Fibroblast of pulmonary artery (primary cell): Measurements from ENCODE around the gene GCN1.

ENCODE experiments used
- DNase-seq: peaks from one replicate; pipeline ENCODE4 v3.0.0-alpha.2; 2010; ENCODE audit warnings: low read depth
- H3K4me3 ChIP-seq: replicated peaks from 2 replicates; pipeline ENCODE4 v1.5.1; 2011; ENCODE audit warnings: low read depth, mild to moderate bottlenecking, control low read depth, low read length, moderate library complexity
- TF ChIP-seq, protein P1 (sequence below): IDR thresholded peaks from 2 replicates; pipeline ENCODE4 v1.5.1; 2011; ENCODE audit warnings: mild to moderate bottlenecking, control low read depth, low read length, inconsistent platforms; ENCODE audit errors: missing control alignments

GCN1 gene

DNA sequence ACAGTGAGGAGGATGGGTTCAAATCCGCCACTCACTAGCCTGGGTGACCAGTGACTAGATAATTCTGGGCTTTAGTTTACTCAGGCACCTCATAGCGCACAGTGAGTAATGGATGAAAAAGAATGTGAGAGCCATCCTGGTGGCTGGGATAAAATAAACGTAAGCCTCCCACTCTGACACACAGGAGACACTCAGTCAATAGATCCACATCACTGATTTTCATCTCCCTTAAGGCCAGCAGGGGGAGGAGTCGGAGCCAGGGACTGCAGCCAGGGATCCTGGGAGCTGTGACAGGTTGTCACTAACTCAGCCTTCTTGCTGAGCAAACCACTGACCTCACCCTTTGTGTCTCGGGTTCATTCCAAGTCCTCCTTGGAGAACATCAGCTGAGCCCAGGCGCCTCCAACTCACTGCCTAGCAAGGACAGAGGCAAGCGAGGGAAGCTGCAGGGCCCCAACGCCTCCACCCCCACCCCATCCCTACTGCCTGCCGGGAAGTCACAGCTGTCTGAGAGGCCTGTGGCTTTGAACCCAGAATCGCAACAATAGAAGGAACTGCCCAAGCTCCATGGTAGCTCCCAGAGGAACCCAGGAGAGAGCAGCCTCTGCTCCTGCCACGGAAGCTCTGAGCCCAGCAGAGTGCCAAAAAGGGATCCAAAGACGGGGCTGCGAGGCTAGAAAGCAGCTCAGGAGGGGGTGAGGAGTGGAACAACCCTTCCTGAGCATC is 40.3 kb upstream of the GCN1 start:
- TF ChIP-seq, protein P1, sequence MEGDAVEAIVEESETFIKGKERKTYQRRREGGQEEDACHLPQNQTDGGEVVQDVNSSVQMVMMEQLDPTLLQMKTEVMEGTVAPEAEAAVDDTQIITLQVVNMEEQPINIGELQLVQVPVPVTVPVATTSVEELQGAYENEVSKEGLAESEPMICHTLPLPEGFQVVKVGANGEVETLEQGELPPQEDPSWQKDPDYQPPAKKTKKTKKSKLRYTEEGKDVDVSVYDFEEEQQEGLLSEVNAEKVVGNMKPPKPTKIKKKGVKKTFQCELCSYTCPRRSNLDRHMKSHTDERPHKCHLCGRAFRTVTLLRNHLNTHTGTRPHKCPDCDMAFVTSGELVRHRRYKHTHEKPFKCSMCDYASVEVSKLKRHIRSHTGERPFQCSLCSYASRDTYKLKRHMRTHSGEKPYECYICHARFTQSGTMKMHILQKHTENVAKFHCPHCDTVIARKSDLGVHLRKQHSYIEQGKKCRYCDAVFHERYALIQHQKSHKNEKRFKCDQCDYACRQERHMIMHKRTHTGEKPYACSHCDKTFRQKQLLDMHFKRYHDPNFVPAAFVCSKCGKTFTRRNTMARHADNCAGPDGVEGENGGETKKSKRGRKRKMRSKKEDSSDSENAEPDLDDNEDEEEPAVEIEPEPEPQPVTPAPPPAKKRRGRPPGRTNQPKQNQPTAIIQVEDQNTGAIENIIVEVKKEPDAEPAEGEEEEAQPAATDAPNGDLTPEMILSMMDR: peak; percentile 39
- peak overlapping the region; percentile 10 for H3K4me3 ChIP-seq
- DNase-seq: peak; percentile 96

DNA sequence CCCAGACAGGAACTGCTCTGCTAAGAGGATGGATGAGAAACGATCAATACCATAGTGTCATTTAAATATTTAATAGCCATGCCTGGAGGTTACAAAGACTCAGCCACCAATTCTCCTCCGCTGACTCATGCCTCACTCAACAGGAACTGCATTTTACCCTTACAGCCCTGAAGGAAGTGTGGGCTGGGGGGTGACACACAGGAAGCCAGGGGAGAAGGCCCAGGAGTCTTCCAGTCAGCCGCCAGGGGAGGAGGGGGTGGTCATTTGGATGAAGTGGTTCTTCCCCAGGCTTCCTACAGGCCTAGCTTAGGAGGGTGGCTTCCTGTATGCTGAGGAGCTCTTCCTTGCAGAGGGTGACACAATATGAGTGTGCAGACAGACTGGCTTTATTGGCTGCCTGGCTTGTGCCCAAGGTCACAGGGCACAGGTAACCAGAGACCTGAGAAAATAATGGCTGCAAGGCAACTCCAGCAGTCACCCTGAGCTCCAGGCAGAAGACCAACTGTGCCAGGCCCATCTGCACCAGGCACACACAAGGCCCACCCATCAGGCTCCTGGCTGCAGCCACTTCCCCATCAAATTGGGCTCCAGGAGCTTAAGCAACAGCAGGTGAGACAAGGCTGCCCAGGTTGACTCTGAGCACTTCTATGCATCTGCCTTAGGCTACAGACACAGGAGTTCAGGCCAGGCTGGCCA is 36.9 kb upstream of the GCN1 start:
- peak overlapping the region; percentile 27 for H3K4me3 ChIP-seq
- TF ChIP-seq, protein P1: peak; percentile 14
- peak; percentile 90 for DNase-seq

DNA sequence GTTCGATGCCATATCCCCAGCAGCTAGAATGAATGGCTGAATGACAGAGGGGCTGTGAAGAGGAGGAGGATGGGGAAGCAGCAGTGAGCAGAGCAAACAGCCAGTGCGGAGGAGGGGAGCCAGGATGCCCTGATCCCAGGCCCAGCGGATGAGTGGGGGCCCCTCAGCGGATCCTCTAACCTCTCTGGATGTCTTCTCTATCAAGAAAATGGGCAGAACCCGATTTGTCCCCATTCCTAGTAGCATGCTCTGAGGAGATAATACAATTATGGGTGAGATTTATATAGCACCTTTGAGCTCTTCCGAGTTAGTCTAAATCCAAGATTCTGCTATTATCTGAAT is 36.4 kb upstream of the GCN1 start:
- H3K4me3 ChIP-seq: peak overlapping the region; percentile 27
- no peak for DNase-seq

DNA sequence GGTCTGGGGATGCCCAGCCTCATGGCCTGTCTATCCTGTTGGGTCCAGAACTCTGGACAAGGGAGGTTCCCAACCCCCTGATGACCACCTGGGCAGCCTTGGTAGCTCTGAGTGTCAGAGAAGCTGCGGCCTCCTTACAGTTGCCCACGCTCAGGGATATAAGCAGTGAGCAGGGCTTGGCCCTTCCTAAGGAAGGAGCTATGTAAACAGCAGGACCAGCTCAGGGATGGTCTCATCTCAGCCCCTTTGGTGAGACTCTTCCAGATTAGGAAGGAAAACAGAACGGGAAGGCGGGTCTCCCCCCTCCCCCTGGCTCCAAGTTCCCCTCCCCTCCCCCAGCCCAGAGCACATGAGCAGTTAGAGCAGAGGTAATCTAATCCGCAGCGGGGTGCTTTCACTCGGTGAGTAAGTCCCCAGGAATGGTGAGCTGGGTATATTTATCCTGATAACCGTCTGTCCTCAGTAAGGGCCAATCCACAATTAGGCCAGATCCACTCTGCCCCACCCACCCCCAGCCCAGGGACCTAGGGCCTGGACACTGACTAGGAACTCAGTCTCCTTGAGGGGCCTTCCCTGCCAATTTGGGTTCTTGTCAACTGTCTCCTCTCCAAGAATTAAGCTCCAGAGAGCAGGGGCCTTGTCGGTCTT is 35.9 kb upstream of the GCN1 start:
- H3K4me3 ChIP-seq: peak overlapping the region; percentile 27
- TF ChIP-seq, protein P1: no peak
- peak; percentile 88 for DNase-seq

More for the DNA sequence above, 36.4 kb upstream of the GCN1 start:
- TF ChIP-seq, protein P1: no peak

DNA sequence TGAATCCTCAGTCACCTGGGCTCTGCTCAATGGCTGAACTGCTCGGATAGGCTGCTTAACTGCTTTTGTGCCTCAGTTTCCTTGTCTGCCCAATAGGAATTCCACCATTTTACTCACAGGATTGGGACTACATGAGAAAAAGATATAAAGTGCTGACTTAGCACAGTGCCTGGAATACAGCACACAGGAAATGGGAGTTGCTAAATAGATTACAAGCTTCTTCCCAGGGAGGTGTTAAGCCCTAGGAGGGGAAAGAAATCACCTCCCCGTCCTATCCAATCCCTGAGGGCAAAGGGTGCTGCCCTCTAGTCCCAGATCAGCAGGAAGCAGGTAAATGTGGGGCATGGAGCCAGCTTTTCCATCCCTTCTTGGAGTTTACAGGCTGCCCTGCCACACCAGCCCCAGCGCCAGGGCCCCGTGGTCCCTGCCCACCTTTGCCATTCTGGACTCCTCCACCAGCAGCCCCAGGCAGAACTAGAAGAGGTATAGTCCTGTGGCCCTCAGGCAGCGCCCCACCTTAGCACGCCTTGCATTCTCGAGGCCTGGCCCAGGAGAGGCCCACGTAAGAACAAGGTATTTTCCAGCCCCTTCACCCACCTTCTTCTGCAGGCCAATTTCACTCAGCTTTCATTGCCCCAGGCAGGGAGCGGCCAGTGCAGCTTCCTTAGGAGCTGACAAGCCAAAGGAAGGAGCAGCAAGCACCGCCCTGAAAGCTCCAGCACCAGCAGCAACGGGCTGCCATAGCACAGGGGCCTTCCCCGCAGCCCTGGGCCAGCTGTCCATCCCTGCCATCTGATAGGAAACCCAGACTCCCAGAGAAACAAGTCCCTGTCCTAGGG is 35.2 kb upstream of the GCN1 start:
- no peak overlapping the region for H3K4me3 ChIP-seq
- DNase-seq: peak; percentile 50
- TF ChIP-seq, protein P1: no peak

DNA sequence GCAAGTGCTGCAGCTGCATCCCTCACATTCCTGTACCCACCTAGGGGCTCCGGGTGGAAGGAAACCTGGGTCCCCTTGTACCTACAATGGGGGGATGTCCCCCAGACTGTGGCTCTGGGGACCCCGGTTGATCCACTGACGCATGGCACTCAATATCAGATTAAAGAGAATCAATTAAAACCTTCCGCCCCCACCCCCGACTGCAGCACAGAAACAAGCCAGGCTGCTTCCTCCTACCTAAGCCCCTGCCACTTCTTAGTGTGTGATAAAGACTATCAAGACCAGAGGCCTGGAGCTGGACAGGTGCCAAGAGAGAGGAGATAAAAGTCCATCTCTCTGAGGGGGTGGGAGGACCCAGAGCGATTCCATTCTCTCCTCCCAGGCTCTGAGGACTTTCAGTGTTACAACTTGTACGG is 34.6 kb upstream of the GCN1 start:
- TF ChIP-seq, protein P1: no peak
- no peak overlapping the region for H3K4me3 ChIP-seq
- DNase-seq: no peak
